Gastrocnemius medialis (tissue), 4 donors: ENCODE measurements around the gene CDK14.

Experiments used
- POLR2A ChIP-seq, 2 donors: fragments of 450-650 bp; IDR thresholded peaks; one replicate each; pipeline ENCODE4 v1.6.1; 2017; ENCODE audit warnings: antibody characterized with exemption in 2 of 2, mild to moderate bottlenecking in 2 of 2, moderate library complexity in 2 of 2
- TF ChIP-seq, protein P1 (sequence below), 5 experiments: fragments of 450-650 bp in 3 of 5; fragments of 200-600 bp in 2 of 5; sonication (generic) in 2 of 5; IDR thresholded peaks in 4 of 5; conservative IDR thresholded peaks in 1 of 5; 1 replicate in 4 of 5; 2 replicates in 1 of 5; pipeline ENCODE4 v1.5.1; 2016 to 2019; ENCODE audit warnings: antibody characterized with exemption in 5 of 5, mild to moderate bottlenecking in 3 of 5, moderate library complexity in 3 of 5

DNA sequence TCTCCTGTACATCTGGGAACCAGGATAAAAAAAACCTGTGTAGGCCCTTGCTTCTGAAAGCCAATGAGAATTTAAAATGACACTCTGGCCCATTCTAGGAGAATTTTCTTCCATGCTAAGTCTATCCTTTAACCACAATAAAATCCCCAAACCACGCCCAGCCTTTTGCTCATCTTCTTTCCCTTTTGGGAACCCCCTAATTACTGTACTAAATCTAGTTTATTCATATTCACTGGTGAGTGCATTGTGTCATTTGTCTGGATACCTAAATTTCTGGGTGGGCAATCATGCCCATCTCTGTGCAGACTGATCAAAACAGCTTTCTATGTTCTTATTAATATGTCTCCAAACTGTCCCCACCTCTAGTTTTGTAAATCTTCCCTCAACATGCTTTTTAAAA is 11.7 kb upstream of the CDK14 start:
- TF ChIP-seq, protein P1, sequence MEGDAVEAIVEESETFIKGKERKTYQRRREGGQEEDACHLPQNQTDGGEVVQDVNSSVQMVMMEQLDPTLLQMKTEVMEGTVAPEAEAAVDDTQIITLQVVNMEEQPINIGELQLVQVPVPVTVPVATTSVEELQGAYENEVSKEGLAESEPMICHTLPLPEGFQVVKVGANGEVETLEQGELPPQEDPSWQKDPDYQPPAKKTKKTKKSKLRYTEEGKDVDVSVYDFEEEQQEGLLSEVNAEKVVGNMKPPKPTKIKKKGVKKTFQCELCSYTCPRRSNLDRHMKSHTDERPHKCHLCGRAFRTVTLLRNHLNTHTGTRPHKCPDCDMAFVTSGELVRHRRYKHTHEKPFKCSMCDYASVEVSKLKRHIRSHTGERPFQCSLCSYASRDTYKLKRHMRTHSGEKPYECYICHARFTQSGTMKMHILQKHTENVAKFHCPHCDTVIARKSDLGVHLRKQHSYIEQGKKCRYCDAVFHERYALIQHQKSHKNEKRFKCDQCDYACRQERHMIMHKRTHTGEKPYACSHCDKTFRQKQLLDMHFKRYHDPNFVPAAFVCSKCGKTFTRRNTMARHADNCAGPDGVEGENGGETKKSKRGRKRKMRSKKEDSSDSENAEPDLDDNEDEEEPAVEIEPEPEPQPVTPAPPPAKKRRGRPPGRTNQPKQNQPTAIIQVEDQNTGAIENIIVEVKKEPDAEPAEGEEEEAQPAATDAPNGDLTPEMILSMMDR (IDR thresholded peaks at IDR 0.05 in 4 of 5, conservative IDR thresholded peaks at IDR 0.05 in 1 of 5), result no peak
- TF ChIP-seq POLR2A (IDR thresholded peaks at IDR 0.05), result no peak
